C4-2B (cell line): Measurements from ENCODE around the gene OR4F6.
"Not testable (repeated sequence)": the region's sequence is repeated elsewhere in the genome, so short reads cannot be mapped to it uniquely, and the experiment has no call there.

ENCODE experiments used
- H3K27ac ChIP-seq: fragments of 450-650 bp; 2 replicates; pipeline ENCODE4 v1.5.1; 2017
- CTCF ChIP-seq: fragments of 450-650 bp; conservative IDR thresholded peaks from 2 replicates; pipeline ENCODE4 v1.5.1; 2017; ENCODE audit warnings: mild to moderate bottlenecking
- ZFX ChIP-seq: fragments of 450-650 bp; IDR thresholded peaks from 2 replicates; pipeline ENCODE4 v1.6.1; 2017

Gene OR4F6

GRCh38 chr15:101781928-101782327 lies 21.4 kb upstream of the OR4F6 start:
- TF ChIP-seq CTCF, result no peak
- no peak for TF ChIP-seq ZFX
- H3K27ac ChIP-seq, result no peak overlapping the region

DNA sequence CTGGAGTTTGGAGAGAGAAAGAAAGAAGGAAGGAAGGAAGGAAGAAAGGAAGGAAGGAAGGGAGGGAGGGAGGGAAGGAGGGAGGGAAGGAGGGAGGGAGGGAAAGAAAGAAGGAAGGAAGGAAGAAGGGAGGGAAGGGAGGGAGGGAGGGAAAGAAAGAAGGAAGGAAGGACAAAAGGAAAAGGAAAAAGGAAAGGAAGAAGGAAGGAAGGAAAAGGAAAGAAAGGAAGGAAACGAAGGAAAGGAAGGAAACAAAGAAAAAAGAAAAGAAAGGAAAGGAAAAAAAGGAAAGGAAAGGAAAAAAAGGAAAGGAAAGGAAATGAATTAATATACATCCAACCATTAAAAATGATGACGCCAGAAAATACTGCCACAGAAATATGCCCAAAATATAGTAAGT lies 18.7 kb upstream of the OR4F6 start:
- no peak overlapping the region for H3K27ac ChIP-seq
- no peak for TF ChIP-seq ZFX
- no peak for TF ChIP-seq CTCF

DNA sequence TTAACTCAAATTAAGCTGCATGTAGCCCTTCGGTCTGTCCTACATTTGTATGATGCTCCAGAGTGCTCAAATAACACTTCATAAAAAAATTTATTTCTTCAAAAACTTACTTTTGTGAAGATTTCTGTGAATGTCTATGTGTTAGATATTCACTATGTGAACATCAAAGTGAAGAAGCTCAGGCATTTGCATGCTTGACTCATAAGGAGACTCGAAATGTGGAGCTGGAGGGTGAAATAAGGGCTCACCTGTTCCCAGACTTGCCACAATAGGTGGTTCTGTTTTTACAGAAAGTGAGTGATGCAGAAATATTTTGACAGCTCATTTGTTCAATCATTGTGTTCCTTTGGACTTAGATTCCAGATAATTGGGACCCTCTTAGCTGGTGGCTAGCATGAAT lies 16.9 kb upstream of the OR4F6 start:
- H3K27ac ChIP-seq, result not testable (repeated sequence)

DNA sequence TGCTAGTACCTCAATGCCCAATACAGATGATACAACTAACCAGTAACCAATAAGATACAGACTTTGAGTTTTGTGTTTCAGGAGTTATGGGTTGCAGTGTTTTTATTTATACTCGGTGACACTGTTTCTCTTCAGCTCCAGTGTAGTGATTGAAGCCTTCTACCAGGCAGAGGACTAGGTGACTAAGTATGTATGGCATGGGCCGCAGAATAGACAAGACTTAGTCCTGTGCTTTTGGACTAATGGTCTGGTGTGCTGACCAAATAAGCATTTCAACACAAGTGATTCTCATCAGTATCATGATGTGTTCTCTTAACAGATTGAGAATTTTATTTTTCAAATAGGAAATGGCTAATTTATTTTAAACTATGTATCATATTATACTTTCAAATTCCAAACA lies 15.3 kb upstream of the OR4F6 start:
- H3K27ac ChIP-seq, result not testable (repeated sequence)

- H3K27ac ChIP-seq, result not testable (repeated sequence)
Observed at GRCh38 chr15:101788503-101789269, 14.6 kb upstream of the OR4F6 start.

- not testable (repeated sequence) for H3K27ac ChIP-seq
Observed at GRCh38 chr15:101790748-101791147, 12.6 kb upstream of the OR4F6 start.

- H3K27ac ChIP-seq, result not testable (repeated sequence)
Observed at GRCh38 chr15:101793981-101794380, 9.3 kb upstream of the OR4F6 start.

GRCh38 chr15:101795455-101795854 lies 7.9 kb upstream of the OR4F6 start:
- no peak overlapping the region for H3K27ac ChIP-seq
- TF ChIP-seq ZFX (no peak), CTCF (no peak)

DNA sequence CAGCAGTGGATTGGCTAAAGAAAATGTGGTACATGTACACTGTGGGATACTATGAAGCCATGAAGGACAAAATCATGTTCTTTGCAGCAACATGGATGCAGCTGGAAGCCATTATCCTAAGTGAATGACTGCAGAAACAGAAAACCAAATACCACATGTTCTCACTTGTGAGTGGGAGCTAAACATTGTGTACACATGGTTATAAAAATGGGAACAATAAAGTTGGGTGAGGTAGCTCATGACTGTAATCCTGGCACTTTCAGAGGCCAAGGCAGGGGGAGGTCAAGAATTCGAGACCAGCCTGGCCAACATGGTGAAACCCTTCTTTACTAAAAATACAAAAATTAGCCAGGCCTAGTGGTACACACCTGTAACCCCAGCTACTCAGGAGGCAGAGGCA lies 3.6 kb upstream of the OR4F6 start:
- TF ChIP-seq ZFX (no peak), CTCF (no peak)
- H3K27ac ChIP-seq, result no peak overlapping the region

GRCh38 chr15:101801048-101801447 lies 2.3 kb upstream of the OR4F6 start:
- no peak for TF ChIP-seq CTCF
- no peak for TF ChIP-seq ZFX
- no peak overlapping the region for H3K27ac ChIP-seq
